ENCODE results near the gene MEX3D. TPM values are rescaled to one million over a fixed set of nuclear protein-coding genes. Genes with fewer than 3 reads are reported as not detected.
A peak's percentile ranks its signal among the peaks of the same experiment; 100 is the strongest.

The MEX3D gene
- polyA plus RNA-seq, 2 of the 4 experiments (the other 2 are of a cell fraction): 2.1 to 7.1 TPM

DNA sequence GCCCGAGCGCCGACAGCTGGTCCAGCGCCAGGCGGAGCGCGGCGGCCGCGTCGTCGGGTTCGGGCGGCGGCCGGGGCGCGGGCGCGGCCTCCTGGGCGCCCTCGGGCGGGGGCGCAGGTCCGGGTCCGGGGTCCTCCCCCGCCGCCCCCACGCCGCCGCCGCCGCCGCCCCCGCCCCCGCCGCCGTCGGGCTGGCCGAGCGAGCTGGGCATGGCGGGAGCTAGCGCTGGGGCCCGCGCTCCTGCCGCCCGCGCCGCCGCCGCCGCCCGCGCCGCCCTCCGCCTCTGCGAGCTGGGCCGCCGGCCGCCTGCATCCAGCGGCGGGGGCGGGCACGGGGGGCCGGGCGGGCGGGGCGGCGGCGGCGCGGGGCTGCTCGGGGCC is 287 bp downstream of the MEX3D start (continued):
- TF ChIP-seq, protein P1, sequence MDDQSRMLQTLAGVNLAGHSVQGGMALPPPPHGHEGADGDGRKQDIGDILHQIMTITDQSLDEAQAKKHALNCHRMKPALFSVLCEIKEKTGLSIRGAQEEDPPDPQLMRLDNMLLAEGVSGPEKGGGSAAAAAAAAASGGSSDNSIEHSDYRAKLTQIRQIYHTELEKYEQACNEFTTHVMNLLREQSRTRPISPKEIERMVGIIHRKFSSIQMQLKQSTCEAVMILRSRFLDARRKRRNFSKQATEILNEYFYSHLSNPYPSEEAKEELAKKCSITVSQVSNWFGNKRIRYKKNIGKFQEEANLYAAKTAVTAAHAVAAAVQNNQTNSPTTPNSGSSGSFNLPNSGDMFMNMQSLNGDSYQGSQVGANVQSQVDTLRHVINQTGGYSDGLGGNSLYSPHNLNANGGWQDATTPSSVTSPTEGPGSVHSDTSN (IDR thresholded peaks at IDR 0.05): no peak
- TF ChIP-seq KDM5A (IDR thresholded peaks at IDR 0.05): no peak

DNA sequence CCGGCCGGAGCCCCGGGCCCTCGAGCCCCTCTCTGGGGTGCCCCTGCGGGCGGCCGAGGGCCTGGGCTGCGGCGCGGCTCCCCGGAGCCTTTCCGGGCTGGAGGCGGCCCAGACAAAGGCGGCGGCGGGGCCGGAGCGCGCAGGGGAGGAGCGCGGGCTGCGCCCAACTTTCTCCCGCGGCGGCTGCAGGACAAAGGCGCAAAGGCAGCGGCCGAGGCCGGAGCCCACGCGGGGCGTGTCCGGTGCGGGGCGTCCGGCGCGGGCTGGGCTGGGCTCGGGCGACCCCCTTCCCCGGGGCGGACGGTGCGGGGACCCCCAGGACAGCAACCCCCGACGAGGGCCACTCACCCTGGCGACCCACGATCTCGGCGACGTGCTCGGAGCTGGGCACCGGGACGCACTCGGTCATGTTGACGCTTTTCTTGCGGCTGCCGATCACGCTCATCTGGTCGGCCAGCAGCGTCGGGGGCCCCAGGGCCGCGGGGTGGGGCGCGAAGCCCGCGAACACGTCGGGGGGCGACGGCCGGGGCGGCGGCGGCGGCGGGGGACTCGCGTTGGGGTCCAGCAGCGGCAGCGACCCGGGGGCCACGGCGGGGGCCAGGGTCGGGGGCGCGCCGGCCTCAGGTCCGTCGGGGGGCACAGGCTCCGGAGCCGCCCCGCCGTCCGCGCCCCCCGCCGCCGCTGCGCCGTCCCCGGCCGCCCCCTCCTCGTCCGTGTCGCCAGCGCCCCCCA is 843 bp downstream of the MEX3D start:
- POLR2A ChIA-PET: interaction anchor here (1.0 kb wide), 1 partner anchor 26 kb away, joined by 4 read pairs; no protein-coding TSS in a partner anchor
- Histone ChIP-seq H3K4me2 (peak overlapping the region; percentile 98), H3K4me3 (peak overlapping the region; percentile 76), H3K27ac (peak overlapping the region; percentile 82 to 92), H3K9me3 (no peaks in the 10 kb centered on the region), H3K4me1 (peaks cover 4% of the 10 kb centered on the region; the same call in 1 of the 3 replicates)
- no peak for FAIRE-seq
- CTCF ChIA-PET: interaction anchor here (0.6 to 3.8 kb wide), 4 partner anchors 21 to 105 kb away, joined by 3 to 19 read pairs (median 4); no protein-coding TSS in a partner anchor
- ATAC-seq: peak in 1 of 2 experiments; percentile 48; a peak in 4 of 6 replicates
- DNase-seq (ENCODE audit: low read depth in 1 of 2, low spot score in 1 of 2): no peak
- no peak for TF ChIP-seq CEBPB (IDR thresholded peaks at IDR 0.05)
- no peak for TF ChIP-seq CBX8 (IDR thresholded peaks at IDR 0.05)
- TF ChIP-seq, protein P2, sequence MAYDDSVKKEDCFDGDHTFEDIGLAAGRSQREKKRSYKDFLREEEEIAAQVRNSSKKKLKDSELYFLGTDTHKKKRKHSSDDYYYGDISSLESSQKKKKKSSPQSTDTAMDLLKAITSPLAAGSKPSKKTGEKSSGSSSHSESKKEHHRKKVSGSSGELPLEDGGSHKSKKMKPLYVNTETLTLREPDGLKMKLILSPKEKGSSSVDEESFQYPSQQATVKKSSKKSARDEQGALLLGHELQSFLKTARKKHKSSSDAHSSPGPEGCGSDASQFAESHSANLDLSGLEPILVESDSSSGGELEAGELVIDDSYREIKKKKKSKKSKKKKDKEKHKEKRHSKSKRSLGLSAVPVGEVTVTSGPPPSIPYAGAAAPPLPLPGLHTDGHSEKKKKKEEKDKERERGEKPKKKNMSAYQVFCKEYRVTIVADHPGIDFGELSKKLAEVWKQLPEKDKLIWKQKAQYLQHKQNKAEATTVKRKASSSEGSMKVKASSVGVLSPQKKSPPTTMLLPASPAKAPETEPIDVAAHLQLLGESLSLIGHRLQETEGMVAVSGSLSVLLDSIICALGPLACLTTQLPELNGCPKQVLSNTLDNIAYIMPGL (CRISPR knock-in tag; IDR thresholded peaks at IDR 0.05; ENCODE audit: borderline replicate concordance): no peak
- TF ChIP-seq, protein P3, sequence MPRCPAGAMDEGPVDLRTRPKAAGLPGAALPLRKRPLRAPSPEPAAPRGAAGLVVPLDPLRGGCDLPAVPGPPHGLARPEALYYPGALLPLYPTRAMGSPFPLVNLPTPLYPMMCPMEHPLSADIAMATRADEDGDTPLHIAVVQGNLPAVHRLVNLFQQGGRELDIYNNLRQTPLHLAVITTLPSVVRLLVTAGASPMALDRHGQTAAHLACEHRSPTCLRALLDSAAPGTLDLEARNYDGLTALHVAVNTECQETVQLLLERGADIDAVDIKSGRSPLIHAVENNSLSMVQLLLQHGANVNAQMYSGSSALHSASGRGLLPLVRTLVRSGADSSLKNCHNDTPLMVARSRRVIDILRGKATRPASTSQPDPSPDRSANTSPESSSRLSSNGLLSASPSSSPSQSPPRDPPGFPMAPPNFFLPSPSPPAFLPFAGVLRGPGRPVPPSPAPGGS (IDR thresholded peaks at IDR 0.05): no peak
- no peak for TF ChIP-seq TP53 (CRISPR knock-in tag; IDR thresholded peaks at IDR 0.05)
- no peak for TF ChIP-seq RCOR1 (IDR thresholded peaks at IDR 0.05; ENCODE audit: low read depth, low read length)
- no peak for TF ChIP-seq EHF (CRISPR knock-in tag; IDR thresholded peaks at IDR 0.05)
- no peak for TF ChIP-seq FOSL2 (IDR thresholded peaks at IDR 0.05)
- no peak for TF ChIP-seq FOSL2 (CRISPR knock-in tag; IDR thresholded peaks at IDR 0.05)
- no peak for TF ChIP-seq JUN (IDR thresholded peaks at IDR 0.05)
- no peak for TF ChIP-seq GATA3 (IDR thresholded peaks at IDR 0.05; ENCODE audit: borderline replicate concordance)
- TF ChIP-seq ZFP36 (IDR thresholded peaks at IDR 0.05; ENCODE audit: borderline replicate concordance, partially characterized antibody): no peak
- TF ChIP-seq JUNB (IDR thresholded peaks at IDR 0.05): no peak
- TF ChIP-seq CHD4 (IDR thresholded peaks at IDR 0.05; ENCODE audit: borderline replicate concordance): no peak
- TF ChIP-seq NR3C1 (IDR thresholded peaks at IDR 0.05): no peak
- TF ChIP-seq, protein P4, sequence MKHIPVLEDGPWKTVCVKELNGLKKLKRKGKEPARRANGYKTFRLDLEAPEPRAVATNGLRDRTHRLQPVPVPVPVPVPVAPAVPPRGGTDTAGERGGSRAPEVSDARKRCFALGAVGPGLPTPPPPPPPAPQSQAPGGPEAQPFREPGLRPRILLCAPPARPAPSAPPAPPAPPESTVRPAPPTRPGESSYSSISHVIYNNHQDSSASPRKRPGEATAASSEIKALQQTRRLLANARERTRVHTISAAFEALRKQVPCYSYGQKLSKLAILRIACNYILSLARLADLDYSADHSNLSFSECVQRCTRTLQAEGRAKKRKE (CRISPR knock-in tag; IDR thresholded peaks at IDR 0.05; ENCODE audit: low read depth): no peak
- WGBS (ENCODE audit: missing lambda C conversion rate): no CpG with 5 or more reads among the region's 108 CpGs

DNA sequence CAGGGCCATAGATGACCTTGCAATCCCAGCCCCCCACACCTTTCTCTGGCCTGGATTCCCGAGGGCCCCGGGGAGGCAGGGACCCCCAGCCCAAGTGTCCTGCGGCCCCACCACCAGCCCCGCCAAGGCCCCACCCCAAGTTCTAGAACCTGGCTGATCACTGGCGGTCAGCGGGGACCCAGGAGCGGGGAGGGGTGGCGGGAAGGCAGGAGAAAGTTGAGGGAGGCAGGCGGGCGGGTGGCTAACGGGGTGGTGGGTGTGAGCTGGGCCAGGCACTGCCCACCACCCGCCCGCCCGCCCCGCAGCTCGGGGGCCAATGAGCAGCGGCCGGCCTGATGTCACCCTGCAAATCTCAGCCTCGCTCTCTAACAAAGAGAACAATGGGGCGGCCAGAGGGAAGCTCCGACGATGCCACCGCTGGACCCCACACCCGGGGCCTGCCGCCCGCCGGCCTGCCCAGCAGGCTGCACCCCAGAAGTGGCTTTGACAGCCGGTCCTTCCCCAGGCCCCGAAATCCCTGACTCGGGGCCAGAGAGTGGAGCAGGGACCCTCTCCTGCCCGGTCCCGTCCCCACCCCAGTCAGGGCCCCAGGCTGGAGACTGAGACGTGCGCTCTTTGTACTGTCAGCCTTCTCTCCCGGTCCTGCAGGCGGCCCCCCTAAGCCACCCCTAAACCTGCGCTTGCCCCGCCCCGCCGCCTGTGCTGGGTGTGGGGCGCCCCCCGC is 1.6 kb downstream of the MEX3D start:
- peaks cover 4% of the 10 kb centered on the region; the same call in 1 of the 3 replicates for H3K4me1 ChIP-seq
- WGBS (ENCODE audit: missing lambda C conversion rate): 0% methylated on average over 2 of the region's 42 CpGs
- CTCF ChIA-PET: interaction anchor here (0.6 to 3.8 kb wide), 4 partner anchors 20 to 106 kb away, joined by 3 to 19 read pairs (median 3); no protein-coding TSS in a partner anchor
- peak overlapping the region; percentile 98 for H3K4me2 ChIP-seq
- peak; percentile 50 to 69 for DNase-seq (ENCODE audit: low read depth in 1 of 2, low spot score in 1 of 2)
- H3K4me3 ChIP-seq: peak overlapping the region; percentile 76
- TF ChIP-seq CHD2 (IDR thresholded peaks at IDR 0.05; ENCODE audit: low read length, partially characterized antibody) (no peak), EP300 (IDR thresholded peaks at IDR 0.05) (no peak), POLR2A (IDR thresholded peaks at IDR 0.05; ENCODE audit: low read length) (peak; percentile 24; the same call in 1 of the 2 replicates), JUNB (IDR thresholded peaks at IDR 0.05) (no peak), JUN (IDR thresholded peaks at IDR 0.05) (no peak)
- TF ChIP-seq, protein P5, sequence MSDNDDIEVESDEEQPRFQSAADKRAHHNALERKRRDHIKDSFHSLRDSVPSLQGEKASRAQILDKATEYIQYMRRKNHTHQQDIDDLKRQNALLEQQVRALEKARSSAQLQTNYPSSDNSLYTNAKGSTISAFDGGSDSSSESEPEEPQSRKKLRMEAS (IDR thresholded peaks at IDR 0.05): peak; percentile 27; the same call in 1 of the 2 replicates
- no peak for FAIRE-seq
- POLR2A ChIA-PET: interaction anchor here (0.6 to 1.0 kb wide), 2 partner anchors 12 to 27 kb away, joined by 3 to 4 read pairs; no protein-coding TSS in a partner anchor
- H3K9me3 ChIP-seq: no peaks in the 10 kb centered on the region
- ATAC-seq: peak; percentile 61 to 89
- H3K27ac ChIP-seq: peak overlapping the region; percentile 82 to 92

Data from A549 (cell line).